GM12878 (cell line): ENCODE data around the gene NUDT1. TPM values are rescaled to one million over a fixed set of nuclear protein-coding genes. Genes with fewer than 3 reads are reported as not detected.

Experiments used
- ATAC-seq: fragments of 200-7000 bp; cut with Tn5 transposase; 3 replicates; pipeline ENCODE4 v1.9.1; 2020; ENCODE audit warnings: mild to moderate bottlenecking, moderate library complexity
- BruUV-seq: library from RNA; stranded (reverse); fragments of 400-500 nt; replicated peaks from 2 replicates; lab custom pipeline; 2021; lab: Mats Ljungman, UMichigan
- CTCF ChIA-PET: fragments of 300-600 bp; sonication (Branson Sonifier 250); formaldehyde crosslinking; extraction: SDS; loops from one replicate; lab custom pipeline; 2021; ENCODE audit warnings: inconsistent platforms; lab: Yijun Ruan, JAX
- POLR2A ChIA-PET: fragments of 350-600 bp; formaldehyde crosslinking; extraction: SDS; loops from one replicate; lab custom pipeline; 2021; ENCODE audit warnings: inconsistent platforms; lab: Charles Lee
- RAD21 ChIA-PET: fragments of 300-600 bp; sonication (Branson Sonifier 250); formaldehyde crosslinking; loops from one replicate; lab custom pipeline; 2023; ENCODE audit warnings: antibody characterized with exemption; ENCODE audit not compliant: unreplicated experiment; lab: Charles Lee
- SMC1A ChIA-PET: fragments of 300-600 bp; sonication (Branson Sonifier 250); formaldehyde crosslinking; loops from one replicate; lab custom pipeline; 2023; ENCODE audit not compliant: unreplicated experiment, uncharacterized antibody; lab: Charles Lee
- DNase-seq: peaks from one replicate; pipeline ENCODE4 v3.0.0-alpha.2; 2011; ENCODE audit warnings: low read depth, low spot score
- FAIRE-seq: peaks from 3 replicates; lab custom pipeline; 2011; peaks lifted over from hg19 to GRCh38; lab: Jason Lieb, UNC
- H2AFZ ChIP-seq: 2 replicates; pipeline ENCODE4 v1.6.0; 2011; ENCODE audit warnings: low read depth, low read length, control low read depth; ENCODE audit not compliant: control insufficient read depth
- H3K27ac ChIP-seq: 2 replicates; pipeline ENCODE4 v1.5.1; 2011; ENCODE audit warnings: control low read depth; ENCODE audit not compliant: control insufficient read depth, insufficient read depth
- H3K27me3 ChIP-seq, 2 experiments: replicated peaks in 1 of 2; 2 replicates each; pipeline versions ENCODE4 v1.6.0 to v1.6.1; 2011; ENCODE audit warnings: low read length in 1 of 2; ENCODE audit not compliant: control insufficient read depth in 2 of 2, insufficient read depth in 2 of 2
- H3K36me3 ChIP-seq, 2 experiments: 2 replicates each; pipeline ENCODE4 v1.5.1; 2011; ENCODE audit warnings: low read length in 1 of 2; ENCODE audit not compliant: control insufficient read depth in 2 of 2, insufficient read depth in 2 of 2
- H3K4me1 ChIP-seq: 2 replicates; pipeline ENCODE4 v1.6.1; 2011; ENCODE audit warnings: mild to moderate bottlenecking, low read length, moderate library complexity, mixed read lengths; ENCODE audit not compliant: control insufficient read depth, insufficient read depth
- H3K4me2 ChIP-seq: 2 replicates; pipeline ENCODE4 v1.6.0; 2011; ENCODE audit warnings: control low read depth; ENCODE audit not compliant: control insufficient read depth, insufficient read depth
- H3K4me3 ChIP-seq: fragments of 200-600 bp; sonication (generic); 2 replicates; pipeline ENCODE4 v1.5.1; 2016
- H3K79me2 ChIP-seq: 2 replicates; pipeline ENCODE4 v1.6.0; 2011; ENCODE audit warnings: low read length; ENCODE audit not compliant: control insufficient read depth, insufficient read depth
- H3K9ac ChIP-seq: 2 replicates; pipeline ENCODE4 v1.8.0; 2011; ENCODE audit warnings: low read length, control low read depth, mixed read lengths; ENCODE audit not compliant: control insufficient read depth, insufficient read depth
- H3K9me3 ChIP-seq: replicated peaks from 3 replicates; pipeline ENCODE4 v1.5.1; 2011; ENCODE audit warnings: mild to moderate bottlenecking, low read length; ENCODE audit not compliant: control insufficient read depth, insufficient read depth
- H4K20me1 ChIP-seq: 2 replicates; pipeline ENCODE4 v1.6.0; 2011; ENCODE audit not compliant: control insufficient read depth, insufficient read depth
- whole genome bisulfite sequencing: methylation state at CpG from one replicate; pipeline ENCODE4 v1.1.6; 2016; ENCODE audit warnings: low lambda C conversion rate; ENCODE audit not compliant: insufficient replicate concordance, insufficient coverage; ENCODE audit errors: missing lambda C conversion rate; 5-methylcytosine and 5-hydroxymethylcytosine counted together
- in situ Hi-C: fragments of 300-500 bp; cut with MboI; formaldehyde crosslinking; loops from 9 replicates; pipeline ENCODE4 v1.14.3; 2018; ENCODE audit warnings: mixed read lengths
- intact Hi-C: fragments of 100-400 bp; cut with micrococcal nuclease; formaldehyde crosslinking; loops from one replicate; pipeline ENCODE4 v1.14.2; 2022; ENCODE audit not compliant: unreplicated experiment
- polyA plus RNA-seq, 11 experiments: library from polyadenylated mRNA; depleted of rRNA in 4 of 11; unstranded in 6 of 11; stranded (reverse) in 5 of 11; fragments of >200 nt; fragmentation: Nextera tagmentation in 4 of 11; fragmentation: Illumina TruSeq in 1 of 11; extraction: Ambion mirVana in 4 of 11; extraction: Trizol in 1 of 11; gene quantifications; 1 replicate in 1 of 11; 2 replicates in 10 of 11; pipeline versions ENCODE4 v1.2.1 to v1.2.3, GENCODE V29; 2011 to 2016; ENCODE audit warnings: inconsistent platforms in 2 of 11, missing spikeins in 2 of 11, low read depth in 1 of 11
- total RNA-seq, 4 experiments: library from RNA; depleted of rRNA in 3 of 4; stranded (reverse); fragments of >200 nt in 3 of 4; fragmentation: Illumina TruSeq in 1 of 4; extraction: Trizol in 1 of 4; gene quantifications; 2 replicates each; pipeline versions ENCODE4 v1.2.1 to v1.2.3, GENCODE V29; 2013 to 2021
- TF ChIP-seq, protein P1 (sequence below): fragments of 450-650 bp; IDR thresholded peaks from 2 replicates; pipeline ENCODE4 v1.6.1; 2018; ENCODE audit warnings: mild to moderate bottlenecking, low read depth, moderate library complexity; ENCODE audit not compliant: partially characterized antibody

NUDT1 gene
- total and polyA plus RNA-seq, 10 of the 15 experiments (the other 5 are each of a cell fraction or from before 2014, with no cell fraction given) = 7.7 to 122 (median 59.2) TPM

DNA sequence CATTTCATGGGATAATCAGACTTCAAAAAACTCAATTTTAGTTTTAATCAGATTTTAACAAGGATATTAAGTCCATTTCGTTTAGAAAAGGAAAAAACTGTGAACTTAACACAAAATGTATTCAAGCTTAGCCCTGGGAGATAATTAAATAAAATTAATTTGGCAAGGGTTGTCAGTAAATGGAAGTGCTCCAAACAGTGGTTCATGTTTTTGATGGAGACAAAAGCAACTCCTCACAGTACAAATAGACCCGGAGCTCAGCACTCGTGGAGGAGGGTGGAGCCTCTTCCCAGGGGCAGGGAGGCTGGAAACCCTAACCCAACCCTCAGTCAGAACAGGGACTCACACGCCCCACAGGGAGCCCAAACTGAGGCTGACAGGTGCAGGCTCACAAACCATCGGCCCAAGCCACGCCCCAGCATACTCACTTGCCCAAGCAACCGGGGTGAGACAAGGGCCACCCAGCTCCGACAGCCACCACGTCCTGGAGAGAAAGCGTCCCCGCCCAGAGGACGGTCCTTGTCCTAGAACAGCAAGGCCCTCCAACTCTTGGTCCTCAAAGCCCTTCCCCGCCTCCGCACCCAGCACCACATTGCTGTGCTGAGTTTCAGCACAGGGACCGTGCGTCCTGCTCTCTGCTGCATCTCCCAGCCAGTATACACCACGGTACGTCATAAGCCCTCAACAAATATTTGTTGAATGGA, 49.0 kb upstream of the NUDT1 start:
- Histone ChIP-seq H3K79me2 (no peaks in the 10 kb centered on the region), H3K9ac (no peak overlapping the region), H4K20me1 (no peaks in the 10 kb centered on the region), H3K4me3 (no peak overlapping the region), H2AFZ (no peak overlapping the region), H3K4me1 (no peaks in the 10 kb centered on the region), H3K36me3 (peaks cover 9 to 16% of the 10 kb centered on the region in 2 experiments), H3K4me2 (no peak overlapping the region), H3K27ac (no peak overlapping the region), H3K9me3 (peaks cover 6% of the 10 kb centered on the region; the same call in 2 of the 3 replicates), H3K27me3 (no peaks in the 10 kb centered on the region)
- no peak for ATAC-seq
- ChIA-PET CTCF (interaction anchor here (0.9 to 1.1 kb wide), 2 partner anchors 93 to 154 kb away, joined by 3 read pairs; no protein-coding TSS in a partner anchor), RAD21 (no interaction called here), SMC1A (no interaction called here), POLR2A (interaction anchor here (0.6 kb wide), 1 partner anchor 374 kb away, joined by 4 read pairs; no protein-coding TSS in a partner anchor)
- WGBS = 87% methylated on average over 18 of the region's 18 CpGs
- no TSS peak for BruUV-seq
- in situ Hi-C loops (no loop called here), intact Hi-C loops (no loop called here)
- FAIRE-seq = no peak
- TF ChIP-seq, protein P1, sequence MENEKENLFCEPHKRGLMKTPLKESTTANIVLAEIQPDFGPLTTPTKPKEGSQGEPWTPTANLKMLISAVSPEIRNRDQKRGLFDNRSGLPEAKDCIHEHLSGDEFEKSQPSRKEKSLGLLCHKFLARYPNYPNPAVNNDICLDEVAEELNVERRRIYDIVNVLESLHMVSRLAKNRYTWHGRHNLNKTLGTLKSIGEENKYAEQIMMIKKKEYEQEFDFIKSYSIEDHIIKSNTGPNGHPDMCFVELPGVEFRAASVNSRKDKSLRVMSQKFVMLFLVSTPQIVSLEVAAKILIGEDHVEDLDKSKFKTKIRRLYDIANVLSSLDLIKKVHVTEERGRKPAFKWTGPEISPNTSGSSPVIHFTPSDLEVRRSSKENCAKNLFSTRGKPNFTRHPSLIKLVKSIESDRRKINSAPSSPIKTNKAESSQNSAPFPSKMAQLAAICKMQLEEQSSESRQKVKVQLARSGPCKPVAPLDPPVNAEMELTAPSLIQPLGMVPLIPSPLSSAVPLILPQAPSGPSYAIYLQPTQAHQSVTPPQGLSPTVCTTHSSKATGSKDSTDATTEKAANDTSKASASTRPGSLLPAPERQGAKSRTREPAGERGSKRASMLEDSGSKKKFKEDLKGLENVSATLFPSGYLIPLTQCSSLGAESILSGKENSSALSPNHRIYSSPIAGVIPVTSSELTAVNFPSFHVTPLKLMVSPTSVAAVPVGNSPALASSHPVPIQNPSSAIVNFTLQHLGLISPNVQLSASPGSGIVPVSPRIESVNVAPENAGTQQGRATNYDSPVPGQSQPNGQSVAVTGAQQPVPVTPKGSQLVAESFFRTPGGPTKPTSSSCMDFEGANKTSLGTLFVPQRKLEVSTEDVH = no peak
- DNase-seq = no peak
